ENCODE data around the gene SLC15A2.

The SLC15A2 gene

GRCh38 chr3:121980450-121980796 lies 86.2 kb downstream of the SLC15A2 start:
- no peak for DNase-seq (ENCODE audit: low spot score)

- DNase-seq (ENCODE audit: low spot score), result no peak
Observed at GRCh38 chr3:121981473-121981872, 87.3 kb downstream of the SLC15A2 start.

GRCh38 chr3:121985846-121986245 lies 91.6 kb downstream of the SLC15A2 start:
- DNase-seq (ENCODE audit: low spot score), result no peak

DNA sequence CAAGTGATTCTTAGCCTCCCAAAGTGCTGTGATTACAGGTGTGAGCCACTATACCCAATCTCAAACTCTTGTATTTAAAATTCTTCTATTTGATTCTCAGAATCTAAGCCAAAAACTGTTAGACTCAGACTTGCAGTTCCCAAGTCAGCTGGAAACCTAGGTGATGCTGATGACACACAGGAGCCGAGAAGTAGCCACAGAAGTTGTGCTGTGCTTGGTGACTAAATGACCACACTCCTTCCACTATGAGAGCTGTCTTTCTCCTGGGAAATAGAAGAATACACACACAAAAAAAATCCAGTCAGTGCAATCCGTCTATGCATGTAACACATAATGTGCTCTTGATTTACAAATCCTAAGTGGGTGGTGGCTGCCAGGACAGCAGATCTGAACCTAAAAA lies 93.9 kb downstream of the SLC15A2 start:
- DNase-seq (ENCODE audit: low spot score), result no peak

DNA sequence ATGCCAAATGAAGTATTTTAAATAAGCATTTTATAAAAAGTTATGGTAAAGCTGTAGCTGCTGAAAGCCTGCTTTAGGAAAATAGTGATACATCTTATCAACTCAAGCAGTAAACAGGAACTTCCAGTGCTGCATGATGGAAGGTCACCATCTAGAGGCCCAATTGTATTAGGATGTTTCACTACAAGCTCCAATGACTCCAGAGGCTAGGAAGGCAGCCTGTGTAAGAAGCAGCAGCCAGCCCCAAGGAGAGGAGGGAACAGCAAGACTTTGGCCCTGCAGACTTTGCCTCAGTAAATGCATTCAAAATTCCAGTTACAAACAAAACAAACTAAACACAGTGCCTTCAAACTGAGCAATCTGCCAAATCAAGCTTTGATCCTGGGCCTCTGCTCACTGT lies 95.7 kb downstream of the SLC15A2 start:
- no peak for DNase-seq (ENCODE audit: low spot score)

DNA sequence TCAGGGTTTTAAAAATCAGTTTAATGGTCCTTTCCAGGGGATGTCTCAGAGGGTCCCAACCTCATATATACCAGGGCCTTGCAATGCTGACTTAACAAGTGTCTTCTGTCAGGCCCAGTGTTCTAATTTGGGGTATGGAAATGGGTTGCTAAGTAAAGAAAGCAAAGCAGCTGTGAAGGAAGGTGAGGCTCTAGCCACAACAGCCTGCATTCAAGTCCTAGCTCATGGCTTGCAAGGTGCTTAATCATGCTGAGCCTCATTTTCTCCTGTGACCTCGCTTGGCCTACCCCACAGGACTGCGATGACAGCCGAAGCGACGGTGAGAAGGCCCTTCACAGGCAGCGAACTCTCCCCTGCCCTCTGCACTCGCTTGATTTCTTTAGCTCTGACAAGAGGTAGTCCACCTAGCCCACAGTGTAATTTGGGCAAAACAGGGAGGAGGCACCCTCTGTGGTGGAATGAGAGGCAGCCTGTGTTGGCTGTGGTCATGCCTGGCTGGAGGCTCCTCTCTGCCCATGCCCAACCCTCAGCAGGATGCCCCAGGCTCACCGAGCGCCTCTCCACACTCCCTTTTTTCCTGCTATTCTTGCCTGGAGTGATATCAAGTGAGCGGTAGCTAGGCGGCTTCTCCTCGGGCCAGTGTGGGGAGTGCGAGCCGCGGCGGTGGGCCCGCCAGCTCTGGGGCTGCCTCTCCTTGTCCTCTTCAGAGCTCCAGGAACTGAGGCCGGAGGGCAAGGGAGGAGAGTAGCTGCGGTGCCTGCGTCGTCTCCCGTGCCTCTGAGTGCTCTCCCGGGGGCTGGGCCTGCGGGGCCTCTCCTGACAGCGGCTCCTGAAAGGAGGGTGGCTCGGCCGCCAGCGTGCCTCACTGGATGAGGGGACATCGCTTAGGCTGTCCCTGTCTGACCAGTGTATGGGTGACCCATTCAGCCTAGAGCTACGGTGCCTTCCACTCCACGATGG lies 98.7 kb downstream of the SLC15A2 start:
- DNase-seq (ENCODE audit: low spot score), result no peak
